DMS79 treated with DMSO at 0.1 percent for 48 hours (cell line): ENCODE results near the gene GTSE1.

Experiments used
- DNase-seq: peaks from one replicate; lab custom pipeline; 2025; lab: John Stamatoyannopoulos, UW

GTSE1 gene

GRCh38 chr22:46275455-46276122 lies 21.1 kb upstream of the GTSE1 start:
- no peak for DNase-seq

GRCh38 chr22:46276563-46276962 lies 20.1 kb upstream of the GTSE1 start:
- DNase-seq: no peak

GRCh38 chr22:46278656-46279645 lies 17.7 kb upstream of the GTSE1 start:
- DNase-seq: no peak

GRCh38 chr22:46280063-46280817 lies 16.4 kb upstream of the GTSE1 start:
- no peak for DNase-seq

- DNase-seq: no peak
Measured at GRCh38 chr22:46280999-46281623, 15.6 kb upstream of the GTSE1 start.

GRCh38 chr22:46281866-46282678 lies 14.6 kb upstream of the GTSE1 start:
- no peak for DNase-seq

GRCh38 chr22:46286006-46286405 lies 10.7 kb upstream of the GTSE1 start:
- no peak for DNase-seq

GRCh38 chr22:46286941-46287872 lies 9.5 kb upstream of the GTSE1 start:
- DNase-seq: no peak

GRCh38 chr22:46287873-46288751 lies 8.6 kb upstream of the GTSE1 start:
- no peak for DNase-seq

GRCh38 chr22:46288846-46289243 lies 7.8 kb upstream of the GTSE1 start:
- no peak for DNase-seq

- no peak for DNase-seq
Measured at GRCh38 chr22:46289244-46289891, 7.3 kb upstream of the GTSE1 start.

GRCh38 chr22:46290121-46290842 lies 6.4 kb upstream of the GTSE1 start:
- no peak for DNase-seq

GRCh38 chr22:46290843-46291785 lies 5.6 kb upstream of the GTSE1 start:
- no peak for DNase-seq

- no peak for DNase-seq
Measured at GRCh38 chr22:46292173-46292572, 4.5 kb upstream of the GTSE1 start.

- DNase-seq: no peak
Measured at GRCh38 chr22:46292732-46293131, 3.9 kb upstream of the GTSE1 start.

- DNase-seq: no peak
Measured at GRCh38 chr22:46293577-46294260, 3.0 kb upstream of the GTSE1 start.
